Effector CD4-positive, alpha-beta T cell (primary cell): Measurements from ENCODE around the gene FGFBP1. TPM values are rescaled to one million over a fixed set of nuclear protein-coding genes. Genes with fewer than 3 reads are reported as not detected.

Source experiments
- DNase-seq: peaks from one replicate; pipeline ENCODE4 v3.0.0-alpha.2; 2020
- total RNA-seq: gene quantifications from one replicate; lab custom pipeline; 2026; lab: John Stamatoyannopoulos, UW

FGFBP1 gene
- total RNA-seq, result not detected

GRCh38 chr4:15938640-15939039 lies at the start of gene FGFBP1:
FGFBP1 (minus strand) TSS chr4:15938740; CDS start chr4:15936632, 2,108 bp downstream.
- no peak for DNase-seq

DNA sequence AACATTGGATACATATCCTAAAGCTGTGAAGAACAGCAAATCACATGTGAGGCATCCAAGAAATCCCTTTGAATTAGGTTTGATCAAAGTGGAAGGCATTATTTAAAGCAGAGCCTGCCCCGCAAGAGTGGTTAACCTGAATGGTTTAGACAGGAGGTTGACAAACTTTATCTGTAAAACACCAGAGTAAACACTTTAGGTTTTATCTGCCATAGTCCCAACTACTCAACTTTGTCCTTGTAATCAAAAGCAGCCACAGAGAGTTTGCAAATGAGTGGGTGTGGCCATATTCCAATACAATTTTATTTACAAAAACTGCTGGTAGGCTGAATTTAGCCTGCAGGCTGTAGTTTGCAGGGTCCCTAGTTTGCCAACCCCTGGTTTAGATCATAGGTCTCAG lies 49.7 kb upstream of the FGFBP1 start:
- no peak for DNase-seq

- DNase-seq, result no peak
Observed at GRCh38 chr4:15986907-15987306, 48.4 kb upstream of the FGFBP1 start.

DNA sequence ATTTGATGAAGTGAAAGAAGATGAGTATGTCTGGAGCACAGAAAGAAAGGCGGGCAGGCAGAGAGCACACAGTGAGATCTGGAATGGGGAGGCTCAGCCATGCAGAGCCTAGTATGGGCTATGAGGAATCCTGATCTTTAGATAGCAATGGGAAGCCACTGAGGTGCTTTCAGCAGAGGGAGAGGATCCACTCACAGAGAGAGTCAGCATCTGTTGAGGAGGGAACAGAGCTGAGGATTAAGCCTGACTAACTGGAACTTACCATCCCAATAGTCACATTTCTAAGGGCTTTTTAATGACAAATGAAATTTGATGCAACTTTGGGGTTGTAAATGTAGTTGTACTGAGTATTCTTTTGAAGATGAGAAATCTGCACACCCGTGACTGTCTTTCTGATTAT lies 45.1 kb upstream of the FGFBP1 start:
- no peak for DNase-seq

- no peak for DNase-seq
Observed at GRCh38 chr4:15982842-15983524, 44.4 kb upstream of the FGFBP1 start.

DNA sequence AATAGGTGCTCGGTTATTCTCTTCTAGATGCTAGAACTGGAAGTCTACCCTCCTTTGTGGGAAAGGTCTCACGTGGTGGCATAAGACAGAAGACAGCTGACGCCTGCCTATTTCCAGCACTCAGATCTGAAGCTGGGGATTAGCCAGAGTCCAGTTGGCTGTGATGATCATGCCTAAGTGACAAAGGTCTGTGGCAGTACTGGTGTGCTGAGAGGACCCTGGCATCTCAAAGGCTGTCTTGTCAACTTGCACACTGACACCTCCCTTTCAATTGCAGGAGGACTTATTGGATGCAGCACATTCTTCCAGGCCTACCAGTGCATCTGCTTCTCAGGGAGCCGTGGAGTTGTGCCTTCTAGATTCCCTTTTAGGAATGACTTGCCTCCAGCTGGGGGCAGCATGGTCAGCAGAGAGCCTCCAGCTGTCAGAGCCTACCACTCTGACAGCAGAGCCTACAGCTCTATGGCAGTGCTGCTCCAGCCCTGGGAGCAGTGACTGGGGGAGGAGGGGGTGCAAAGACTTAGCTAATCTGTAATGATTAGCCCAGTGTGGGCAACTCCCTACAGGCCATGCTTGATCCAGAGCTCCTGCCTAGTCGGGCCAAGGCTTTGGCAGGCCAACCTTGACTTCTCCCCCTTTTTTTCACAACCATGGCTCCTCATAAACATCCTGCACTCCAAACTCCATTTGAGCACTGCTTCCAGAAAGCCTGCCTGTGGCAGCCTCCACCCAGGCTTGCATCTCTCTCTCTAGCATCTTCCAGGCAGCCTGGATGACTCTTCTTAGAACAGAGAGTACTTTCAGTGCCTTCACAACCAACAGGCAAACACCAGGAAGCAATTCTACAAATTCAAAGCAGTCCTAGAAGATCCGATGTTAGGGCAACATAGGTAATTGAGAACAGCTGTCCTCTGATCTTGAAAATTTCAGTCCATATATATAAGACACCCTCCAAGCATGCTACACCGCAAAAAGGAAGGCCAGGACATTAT lies 38.2 kb upstream of the FGFBP1 start:
- DNase-seq, result no peak

DNA sequence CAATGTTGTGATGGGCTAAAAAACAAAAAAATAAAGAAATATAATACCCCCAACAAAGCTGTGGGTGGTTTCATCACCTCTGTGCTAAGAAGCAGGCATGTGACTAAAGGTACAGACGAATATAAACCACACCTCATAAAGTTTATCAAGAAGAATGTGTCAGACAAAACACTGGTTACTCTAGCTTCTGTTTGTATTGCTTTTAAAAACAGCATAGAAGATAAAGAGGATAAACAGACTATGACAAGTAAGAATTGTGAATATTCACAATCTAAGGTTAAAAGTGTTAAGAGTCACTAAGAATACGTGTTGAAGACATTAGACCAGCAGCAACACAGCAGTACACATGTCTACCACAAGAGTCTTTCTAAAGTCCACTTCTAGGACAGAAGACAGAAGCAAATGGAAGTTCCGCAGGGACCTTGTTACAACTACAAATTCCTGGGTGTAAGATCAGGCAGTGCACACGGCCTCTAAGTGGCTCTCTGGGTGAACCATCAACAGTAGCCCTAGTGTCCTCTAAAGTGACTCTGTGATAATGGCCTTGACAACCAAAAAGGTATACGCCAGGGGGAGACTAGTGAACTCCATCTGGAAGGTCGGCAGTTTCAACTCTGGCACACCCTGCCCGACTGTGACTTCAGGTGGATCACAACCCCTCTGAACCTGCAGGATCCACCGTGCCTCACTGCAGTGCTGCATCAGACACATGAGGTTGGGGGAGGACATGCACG lies 32.7 kb upstream of the FGFBP1 start:
- DNase-seq, result no peak

DNA sequence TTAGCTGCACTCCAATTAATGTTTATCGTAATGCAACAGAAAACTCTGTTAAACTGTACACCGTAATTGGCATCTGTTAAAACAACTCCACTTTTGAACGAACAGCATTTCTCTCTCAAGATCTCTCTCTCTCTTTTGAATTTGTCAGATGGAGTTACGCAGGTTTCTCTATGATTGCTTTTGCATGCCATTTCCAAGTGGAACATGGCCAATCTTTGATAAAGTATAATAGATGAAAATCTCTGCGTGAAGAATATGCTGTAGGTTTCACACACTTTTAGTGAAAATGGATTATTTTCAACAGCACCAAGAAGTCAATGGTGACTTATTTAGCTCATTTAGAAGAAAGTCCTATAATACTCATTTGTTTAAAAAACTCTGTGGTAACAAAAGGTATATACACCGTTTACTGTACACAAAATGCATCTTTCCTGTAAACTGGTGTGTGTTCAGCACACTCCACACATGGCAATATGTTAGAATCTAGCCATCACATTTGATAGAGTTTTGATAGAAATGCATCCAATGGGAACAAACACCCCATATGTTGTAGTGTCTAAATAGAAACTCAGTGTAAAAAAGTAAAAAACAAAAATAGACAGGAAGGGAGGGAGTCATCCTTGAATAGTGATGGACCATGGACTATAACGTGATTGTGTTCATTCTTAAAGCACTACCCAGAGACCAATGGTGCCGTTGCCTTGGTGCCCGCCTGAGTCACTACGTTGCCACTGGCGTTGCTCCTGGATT lies 30.2 kb upstream of the FGFBP1 start:
- DNase-seq, result no peak

DNA sequence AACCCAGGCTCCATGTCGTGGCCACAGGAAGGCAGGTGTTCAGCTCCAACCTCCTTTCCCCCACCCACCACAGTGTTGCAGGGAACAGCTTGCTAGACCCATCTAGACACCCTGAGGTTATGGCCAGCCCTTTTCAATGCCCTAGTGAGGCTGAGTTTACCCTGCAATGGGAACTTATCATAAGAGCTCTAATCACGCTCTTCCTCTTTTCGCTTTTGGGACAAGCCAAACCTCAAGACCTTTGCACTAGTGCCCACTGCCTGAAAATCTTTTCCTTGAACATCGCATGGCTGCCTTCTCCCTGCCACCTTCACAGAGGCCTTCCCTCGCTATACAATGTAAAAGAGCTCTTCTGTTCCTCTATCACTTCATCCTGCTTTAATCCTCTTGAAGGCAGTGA lies 26.8 kb upstream of the FGFBP1 start:
- no peak for DNase-seq

DNA sequence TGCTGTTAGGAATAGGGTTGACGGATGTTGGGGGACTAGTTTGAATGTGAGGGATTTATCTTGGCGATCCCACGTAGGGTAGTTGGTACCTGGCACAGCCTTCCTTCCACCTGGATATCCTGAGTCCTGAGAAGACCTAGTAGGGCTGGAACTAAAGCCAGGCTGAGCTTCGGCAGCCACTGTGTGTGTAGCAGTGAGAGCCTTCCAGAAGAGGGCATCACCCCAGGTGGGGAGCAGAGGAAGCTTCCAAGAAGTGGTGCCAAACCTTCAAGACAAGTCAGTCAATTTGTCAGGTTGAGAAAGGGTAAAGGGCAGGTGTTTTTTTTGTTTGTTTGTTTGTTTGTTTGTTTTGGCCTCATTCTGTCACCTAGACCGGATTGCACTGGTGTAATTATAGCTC lies 25.6 kb upstream of the FGFBP1 start:
- no peak for DNase-seq

DNA sequence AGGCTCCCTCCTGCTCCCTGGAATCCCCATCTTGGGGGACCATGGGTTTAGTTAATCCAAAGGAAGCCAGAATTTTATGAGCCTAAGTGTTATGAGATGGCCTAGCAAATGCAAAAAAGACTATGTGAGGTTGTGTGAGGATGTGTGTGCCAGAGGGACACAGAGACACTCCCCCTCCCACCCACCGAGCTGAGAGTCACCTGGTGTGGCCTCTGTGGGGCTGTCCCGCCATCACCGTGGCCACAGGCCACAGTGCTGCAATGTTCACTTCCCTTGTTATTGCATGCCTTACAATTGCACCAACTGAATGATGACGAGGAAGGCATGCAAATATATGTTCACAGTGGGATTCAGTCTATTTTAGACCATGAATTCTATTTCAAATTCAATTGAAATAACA lies 25.0 kb upstream of the FGFBP1 start:
- no peak for DNase-seq

- no peak for DNase-seq
Observed at GRCh38 chr4:15963001-15963451, 24.5 kb upstream of the FGFBP1 start, which contains the start of gene FGFBP2. FGFBP2 (minus strand) TSS chr4:15963175; CDS start chr4:15963129, 46 bp downstream.

- no peak for DNase-seq
Observed at GRCh38 chr4:15961781-15962510, 23.4 kb upstream of the FGFBP1 start.

DNA sequence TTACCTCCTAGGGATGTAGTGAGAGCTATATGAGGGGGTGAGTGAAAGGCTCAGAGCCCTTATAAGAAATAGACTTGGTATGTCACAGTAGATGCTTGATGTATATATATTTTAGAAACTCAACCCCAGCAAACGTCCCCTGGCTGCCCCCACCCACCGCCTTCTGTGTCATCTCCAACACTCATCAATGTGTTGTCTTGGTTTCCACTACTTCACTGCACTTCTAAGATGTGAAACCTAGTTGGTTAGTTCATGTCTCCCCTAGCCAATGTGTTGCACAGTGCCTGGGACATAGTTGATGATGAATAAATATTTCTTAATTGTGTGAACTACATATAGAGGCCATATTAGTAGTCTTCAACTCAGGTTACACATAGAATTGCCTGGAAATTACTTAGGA lies 20.0 kb upstream of the FGFBP1 start:
- DNase-seq, result no peak

- DNase-seq, result peak; percentile 63
Observed at GRCh38 chr4:15956179-15956850, 17.8 kb upstream of the FGFBP1 start.

GRCh38 chr4:15955670-15956069 lies 17.1 kb upstream of the FGFBP1 start:
- DNase-seq, result no peak

DNA sequence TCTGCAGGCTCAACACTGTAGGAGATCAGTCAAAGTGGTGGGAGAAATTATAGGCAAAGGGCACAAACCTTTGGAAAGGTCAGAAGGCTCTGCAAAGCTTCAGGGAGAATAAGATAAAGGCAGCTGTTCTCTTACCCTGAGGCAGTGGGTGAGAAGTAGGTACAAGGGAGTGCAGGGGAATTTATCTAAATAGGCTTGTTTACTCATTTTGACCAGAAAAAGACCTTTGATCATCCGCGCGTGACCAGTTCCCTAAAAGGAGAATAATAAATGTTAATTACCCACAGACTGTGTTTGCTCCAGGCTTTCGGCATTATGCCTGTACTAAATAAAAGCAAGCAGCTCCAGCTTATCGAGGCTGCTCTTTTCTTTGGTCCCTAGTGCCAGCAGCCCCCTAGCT lies 15.1 kb upstream of the FGFBP1 start:
- no peak for DNase-seq

GRCh38 chr4:15951781-15952180 lies 13.2 kb upstream of the FGFBP1 start:
- no peak for DNase-seq

GRCh38 chr4:15948826-15949225 lies 10.3 kb upstream of the FGFBP1 start:
- DNase-seq, result no peak

DNA sequence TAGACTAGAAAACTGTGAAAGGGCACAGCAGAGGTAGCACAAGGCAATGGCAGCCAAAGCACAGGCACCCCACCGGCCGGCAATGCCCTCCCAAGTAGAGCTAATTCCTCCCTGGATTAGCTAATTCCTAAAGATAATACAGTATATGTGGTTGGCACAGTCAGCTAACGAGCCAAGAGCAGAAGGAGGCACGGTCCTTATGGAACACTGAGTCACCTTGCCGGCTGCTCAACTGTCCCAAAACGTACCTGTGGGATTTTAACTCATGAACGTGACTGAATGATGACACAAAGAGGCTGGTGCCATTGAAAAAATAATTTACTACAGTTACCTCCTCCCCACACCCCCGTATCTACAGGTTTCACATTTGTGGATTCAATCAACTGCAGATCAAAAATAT lies 9.1 kb upstream of the FGFBP1 start:
- DNase-seq, result no peak

GRCh38 chr4:15945516-15945915 lies 7.0 kb upstream of the FGFBP1 start:
- no peak for DNase-seq
